ENCODE measurements around the gene FRMPD3. TPM values are rescaled to one million over a fixed set of nuclear protein-coding genes. Genes with fewer than 3 reads are reported as not detected.

Gene FRMPD3
- 0.53 and 0.74 TPM in 2 replicates for total RNA-seq
- long read RNA-seq, partial matches to known transcripts = 0 of 1 reads
- long read RNA-seq, other reads (novel, unspliced or antisense) = 1 of 1 reads

DNA sequence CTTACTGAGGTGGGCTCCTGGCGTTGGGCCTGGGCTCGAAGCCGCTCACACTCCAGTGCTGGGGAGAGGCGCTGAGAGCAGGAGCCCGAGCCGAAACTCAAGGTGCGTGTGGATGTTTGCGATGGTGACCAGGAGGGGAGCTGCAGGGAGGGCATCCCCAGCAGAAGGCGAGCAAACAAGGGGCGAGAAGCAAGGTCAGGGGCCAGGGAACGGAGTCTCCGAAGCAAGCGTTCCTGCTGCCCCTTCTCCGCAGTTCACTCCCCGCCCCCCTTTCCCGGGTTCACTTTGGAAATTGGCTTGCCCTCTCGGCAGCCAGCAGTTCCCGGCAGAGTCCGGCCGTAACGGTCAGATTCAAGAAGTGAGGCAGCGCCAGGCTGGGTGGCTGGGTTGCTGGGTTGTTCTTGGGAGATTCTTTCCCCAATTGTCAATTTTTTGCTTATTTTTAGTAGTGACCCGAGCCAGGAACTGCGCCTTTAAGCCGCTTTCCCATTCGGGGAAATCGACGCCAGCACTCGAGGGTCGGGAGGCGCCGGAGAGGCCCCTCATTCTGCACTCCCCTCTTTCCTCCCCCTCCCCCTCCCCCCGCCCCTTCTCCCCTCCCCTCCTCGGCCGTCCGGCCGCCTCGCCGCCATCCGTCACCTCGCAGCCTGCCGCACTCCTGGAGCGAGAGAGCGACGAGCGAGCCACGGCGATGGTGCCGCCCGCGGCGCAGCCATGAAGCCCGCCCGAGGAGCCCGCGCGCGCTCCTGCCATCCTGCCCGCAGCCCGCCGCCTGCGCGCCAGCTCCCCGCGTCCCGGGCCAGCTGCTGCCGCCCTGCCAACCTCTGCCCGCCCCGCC is at the start of gene FRMPD3:
Gene FRMPD3, plus strand, starts transcription at position 655 of the 838 bp plus-strand sequence. CDS start 76,937 bp downstream, outside the sequence.
- peaks cover 9% of the 10 kb centered on the region for H3K4me1 Mint-ChIP-seq (ENCODE audit: low read depth)
- H3K4me3 Mint-ChIP-seq (ENCODE audit: low read depth) = peak within 1 kb of the TSS; percentile 73
- TF ChIP-seq, protein P1, sequence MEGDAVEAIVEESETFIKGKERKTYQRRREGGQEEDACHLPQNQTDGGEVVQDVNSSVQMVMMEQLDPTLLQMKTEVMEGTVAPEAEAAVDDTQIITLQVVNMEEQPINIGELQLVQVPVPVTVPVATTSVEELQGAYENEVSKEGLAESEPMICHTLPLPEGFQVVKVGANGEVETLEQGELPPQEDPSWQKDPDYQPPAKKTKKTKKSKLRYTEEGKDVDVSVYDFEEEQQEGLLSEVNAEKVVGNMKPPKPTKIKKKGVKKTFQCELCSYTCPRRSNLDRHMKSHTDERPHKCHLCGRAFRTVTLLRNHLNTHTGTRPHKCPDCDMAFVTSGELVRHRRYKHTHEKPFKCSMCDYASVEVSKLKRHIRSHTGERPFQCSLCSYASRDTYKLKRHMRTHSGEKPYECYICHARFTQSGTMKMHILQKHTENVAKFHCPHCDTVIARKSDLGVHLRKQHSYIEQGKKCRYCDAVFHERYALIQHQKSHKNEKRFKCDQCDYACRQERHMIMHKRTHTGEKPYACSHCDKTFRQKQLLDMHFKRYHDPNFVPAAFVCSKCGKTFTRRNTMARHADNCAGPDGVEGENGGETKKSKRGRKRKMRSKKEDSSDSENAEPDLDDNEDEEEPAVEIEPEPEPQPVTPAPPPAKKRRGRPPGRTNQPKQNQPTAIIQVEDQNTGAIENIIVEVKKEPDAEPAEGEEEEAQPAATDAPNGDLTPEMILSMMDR (IDR thresholded peaks at IDR 0.05; ENCODE audit: unreplicated experiment) = peak; percentile 21
- DNase-seq (ENCODE audit: low spot score, unreplicated experiment) = no peak
- H3K9me3 Mint-ChIP-seq (ENCODE audit: low read depth) = peaks cover 3% of the 10 kb centered on the region
- H3K27me3 Mint-ChIP-seq = peaks cover 44% of the 10 kb centered on the region
- peak within 1 kb of the TSS; percentile 79 for H3K27ac Mint-ChIP-seq
- no peaks in the 10 kb centered on the region for H3K36me3 Mint-ChIP-seq (ENCODE audit: insufficient read depth)

DNA sequence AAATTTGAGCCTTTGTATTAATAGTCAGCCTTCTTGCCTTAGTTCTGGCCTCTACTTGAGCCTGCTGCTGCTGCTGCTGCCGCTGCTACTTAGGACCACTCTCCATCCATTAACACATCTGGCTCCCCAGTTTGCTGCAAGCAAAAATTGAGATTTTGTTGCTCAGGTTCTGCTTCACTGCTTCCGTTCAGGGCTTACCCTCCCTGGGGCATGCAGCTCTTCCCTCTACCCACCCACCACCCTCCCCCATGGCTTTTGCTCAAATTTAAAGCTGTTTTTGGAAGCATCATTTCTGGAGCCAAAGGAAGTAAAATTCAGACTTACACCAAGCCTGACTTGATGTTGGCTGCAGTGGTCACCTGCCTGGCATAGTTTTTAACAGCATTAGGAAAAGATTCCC is 28.9 kb upstream of the FRMPD3 start:
- peaks cover 18% of the 10 kb centered on the region for H3K27me3 Mint-ChIP-seq
- H3K27ac Mint-ChIP-seq = no peak overlapping the region
- TF ChIP-seq, protein P1 (IDR thresholded peaks at IDR 0.05; ENCODE audit: unreplicated experiment) = no peak
- H3K4me3 Mint-ChIP-seq (ENCODE audit: low read depth) = no peak overlapping the region
- DNase-seq (ENCODE audit: low spot score, unreplicated experiment) = no peak
- no peaks in the 10 kb centered on the region for H3K36me3 Mint-ChIP-seq (ENCODE audit: insufficient read depth)
- peaks cover 25% of the 10 kb centered on the region for H3K9me3 Mint-ChIP-seq (ENCODE audit: low read depth)
- H3K4me1 Mint-ChIP-seq (ENCODE audit: low read depth) = peaks cover 7% of the 10 kb centered on the region

DNA sequence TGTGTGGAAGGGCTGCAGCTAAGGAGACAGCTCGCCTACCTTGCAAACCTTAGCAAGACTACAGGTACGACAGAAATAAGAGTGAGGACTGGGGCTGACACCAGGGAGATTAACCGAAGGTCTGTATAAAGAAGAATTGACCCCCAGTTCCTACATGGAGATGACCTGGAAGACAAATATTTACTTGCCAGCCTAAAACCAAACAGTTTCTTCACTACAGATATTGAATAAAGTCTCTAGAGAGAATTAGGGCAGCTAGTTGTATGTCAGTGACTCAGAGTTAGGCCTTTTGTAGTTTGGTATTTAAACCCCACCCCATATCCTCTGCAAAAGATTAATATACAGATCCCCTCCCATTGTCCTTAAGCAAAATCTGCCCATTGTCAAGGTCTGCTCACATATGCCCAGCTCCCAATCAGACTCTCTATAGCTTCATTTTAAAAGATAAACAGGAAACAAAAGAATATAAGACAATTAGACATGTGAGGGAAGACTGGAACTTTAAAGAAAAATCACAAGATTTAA is 28.1 kb upstream of the FRMPD3 start:
- Mint-ChIP-seq H3K36me3 (ENCODE audit: insufficient read depth) (no peaks in the 10 kb centered on the region), H3K4me3 (ENCODE audit: low read depth) (no peak overlapping the region), H3K4me1 (ENCODE audit: low read depth) (peaks cover 7% of the 10 kb centered on the region), H3K9me3 (ENCODE audit: low read depth) (peaks cover 31% of the 10 kb centered on the region), H3K27ac (no peak overlapping the region), H3K27me3 (peaks cover 15% of the 10 kb centered on the region)
- TF ChIP-seq, protein P1 (IDR thresholded peaks at IDR 0.05; ENCODE audit: unreplicated experiment) = no peak
- DNase-seq (ENCODE audit: low spot score, unreplicated experiment) = no peak

DNA sequence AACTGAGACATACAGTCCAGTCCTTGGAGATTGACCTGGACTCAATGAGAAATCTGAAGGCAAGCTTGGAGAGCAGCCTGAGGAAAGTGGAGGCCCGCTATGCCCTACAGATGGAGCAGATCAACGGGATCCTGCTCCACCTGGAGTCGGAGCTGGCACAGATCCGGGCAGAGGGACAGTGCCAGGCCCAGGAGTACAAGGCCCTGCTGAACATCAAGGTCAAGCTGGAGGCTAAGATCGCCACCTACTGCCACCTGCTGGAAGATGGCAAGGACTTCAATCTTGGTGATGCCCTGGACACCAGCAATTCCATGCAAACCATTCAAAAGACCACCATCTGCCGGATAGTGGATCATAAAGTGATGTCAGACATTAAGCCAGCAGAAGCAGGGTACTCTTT is 20.4 kb upstream of the FRMPD3 start:
- no peak overlapping the region for H3K4me3 Mint-ChIP-seq (ENCODE audit: low read depth)
- no peaks in the 10 kb centered on the region for H3K27me3 Mint-ChIP-seq
- H3K4me1 Mint-ChIP-seq (ENCODE audit: low read depth) = no peaks in the 10 kb centered on the region
- DNase-seq (ENCODE audit: low spot score, unreplicated experiment) = no peak
- peaks cover 28% of the 10 kb centered on the region for H3K9me3 Mint-ChIP-seq (ENCODE audit: low read depth)
- no peak overlapping the region for H3K27ac Mint-ChIP-seq
- H3K36me3 Mint-ChIP-seq (ENCODE audit: insufficient read depth) = no peaks in the 10 kb centered on the region
- TF ChIP-seq, protein P1 (IDR thresholded peaks at IDR 0.05; ENCODE audit: unreplicated experiment) = peak; percentile 43

DNA sequence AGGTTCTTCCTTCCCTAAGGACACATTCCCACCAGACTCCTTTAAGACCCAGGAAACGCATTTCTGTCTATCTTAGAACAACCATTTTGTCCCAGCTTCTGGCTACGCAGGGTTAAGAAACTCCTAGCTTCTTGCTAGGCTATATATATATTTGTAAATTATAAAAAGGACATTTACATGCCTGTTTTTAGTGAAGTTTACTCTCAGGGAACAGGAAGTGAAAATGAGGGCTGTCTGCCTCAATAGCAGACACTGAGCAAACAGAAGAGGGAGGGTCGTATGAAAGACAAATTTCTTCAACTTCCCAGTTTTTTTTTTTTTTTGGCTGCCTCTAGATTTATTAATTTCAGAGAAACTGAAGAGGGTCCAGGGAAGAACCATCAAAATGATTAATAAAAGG is 9.3 kb upstream of the FRMPD3 start:
- Mint-ChIP-seq H3K27ac (no peak overlapping the region), H3K9me3 (ENCODE audit: low read depth) (peaks cover 21% of the 10 kb centered on the region), H3K4me1 (ENCODE audit: low read depth) (peaks cover 27% of the 10 kb centered on the region), H3K27me3 (no peaks in the 10 kb centered on the region), H3K36me3 (ENCODE audit: insufficient read depth) (no peaks in the 10 kb centered on the region), H3K4me3 (ENCODE audit: low read depth) (no peak overlapping the region)
- TF ChIP-seq, protein P1 (IDR thresholded peaks at IDR 0.05; ENCODE audit: unreplicated experiment) = no peak
- no peak for DNase-seq (ENCODE audit: low spot score, unreplicated experiment)

All from progenitor cell of endocrine pancreas (in vitro differentiated cells).